GM19043 (cell line): ENCODE results near the gene RIC8B.

ENCODE experiments used
- ATAC-seq: cut with Tn5 transposase; IDR thresholded peaks from one replicate; pipeline ENCODE4 v1.9.1; 2021; ENCODE audit warnings: low read depth; ENCODE audit not compliant: unreplicated experiment

Gene RIC8B

DNA sequence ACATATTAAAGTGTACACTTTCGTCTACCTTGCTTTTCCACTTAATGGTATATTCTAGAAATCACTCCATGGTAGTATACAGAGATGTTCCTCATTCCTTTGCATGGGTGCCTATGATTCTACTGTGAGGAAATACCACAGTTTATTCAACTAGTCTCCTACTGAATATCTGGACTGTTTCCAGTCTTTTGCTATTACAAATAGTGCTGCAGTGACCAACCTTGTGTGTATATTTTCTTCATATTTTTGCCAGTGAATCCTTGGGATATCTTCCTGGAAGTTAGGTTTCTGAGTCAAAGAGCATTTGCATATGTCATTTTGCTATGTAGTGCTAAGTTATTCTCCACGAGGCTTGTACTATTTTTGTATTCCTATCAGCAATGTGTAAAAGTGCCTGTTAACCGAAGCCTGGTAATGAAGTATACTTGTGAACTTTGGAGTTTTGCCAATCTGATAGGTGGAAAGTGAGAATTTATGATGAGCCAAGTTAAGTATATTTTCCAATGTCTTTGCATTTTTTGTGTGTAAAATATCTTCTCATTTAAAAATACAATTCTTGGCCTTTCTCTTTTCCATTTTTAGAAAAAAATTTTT, 149.9 kb downstream of the RIC8B start:
- ATAC-seq, result no peak

DNA sequence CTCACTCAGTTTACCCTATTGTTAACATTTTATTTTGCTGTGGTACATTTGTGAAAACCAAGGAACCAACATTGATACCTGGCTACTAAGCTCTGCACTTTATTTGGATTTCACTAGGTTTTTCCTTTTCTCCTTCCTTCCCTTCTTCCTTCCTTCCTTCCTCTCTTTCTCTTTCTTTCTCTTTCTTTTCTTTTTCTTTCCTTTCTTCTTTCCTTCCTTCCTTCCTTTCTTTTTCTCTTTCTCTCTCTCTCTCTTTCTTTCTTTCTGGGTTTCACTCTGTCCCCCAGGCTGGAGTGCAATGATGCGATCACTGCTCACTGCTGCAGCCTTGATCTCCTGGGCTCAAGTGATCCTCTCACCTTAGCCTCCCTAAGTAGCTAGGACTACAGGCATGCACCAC, 152.2 kb downstream of the RIC8B start:
- no peak for ATAC-seq

DNA sequence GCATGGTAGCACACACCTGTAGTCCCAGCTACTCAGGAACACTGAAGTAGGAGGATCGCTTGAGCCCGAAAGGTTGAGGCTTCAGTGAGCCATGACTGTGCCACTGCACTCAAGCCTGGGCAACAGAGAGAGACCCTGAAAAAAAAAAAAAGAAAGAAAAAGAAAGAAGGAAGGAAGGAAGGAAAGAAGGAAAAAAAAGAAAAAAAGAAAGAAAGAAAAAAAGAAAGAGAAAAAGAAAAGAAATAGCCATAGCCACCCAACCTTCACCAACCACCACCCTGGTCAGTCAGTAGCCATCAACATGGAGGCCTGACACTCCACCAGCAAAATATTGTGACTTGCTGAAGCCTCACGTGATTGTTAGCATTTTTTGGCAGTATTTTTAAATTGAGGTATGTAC, 159.8 kb downstream of the RIC8B start:
- no peak for ATAC-seq
